IgD-negative memory B cell (primary cell): ENCODE measurements around the gene MPZL3. TPM values are rescaled to one million over a fixed set of nuclear protein-coding genes. Genes with fewer than 3 reads are reported as not detected.

ENCODE experiments used
- H3K27ac Mint-ChIP-seq, 3 donors: one replicate each; pipeline ENCODE4 v1.8.0; 2020 to 2022; ENCODE audit warnings: mild to moderate bottlenecking in 3 of 3, mixed read lengths in 3 of 3, moderate library complexity in 1 of 3
- H3K27me3 Mint-ChIP-seq: one replicate; pipeline ENCODE4 v1.8.0; 2021; ENCODE audit warnings: mixed read lengths
- H3K36me3 Mint-ChIP-seq: one replicate; pipeline ENCODE4 v1.8.0; 2020; ENCODE audit warnings: mild to moderate bottlenecking, mixed read lengths
- H3K4me1 Mint-ChIP-seq, 3 donors: one replicate each; pipeline ENCODE4 v1.8.0; 2020 to 2022; ENCODE audit warnings: mixed read lengths in 3 of 3, mild to moderate bottlenecking in 1 of 3
- H3K4me3 Mint-ChIP-seq, 4 donors: one replicate each; pipeline ENCODE4 v1.8.0; 2020 to 2022; ENCODE audit warnings: mild to moderate bottlenecking in 4 of 4, mixed read lengths in 4 of 4, moderate library complexity in 3 of 4
- H3K9me3 Mint-ChIP-seq, 3 donors: one replicate each; pipeline ENCODE4 v1.8.0; 2020 to 2021; ENCODE audit warnings: mixed read lengths in 3 of 3, mild to moderate bottlenecking in 1 of 3
- polyA plus RNA-seq: library from polyadenylated mRNA; unstranded; fragments of 300-500 nt; fragmentation: Illumina TruSeq; gene quantifications from one replicate; pipeline ENCODE4 v1.2.3, GENCODE V29; 2021

The MPZL3 gene
- polyA plus RNA-seq, 1 donor from 2014 or later: 0.95 TPM

GRCh38 chr11:118247041-118247440 is 5.1 kb downstream of the MPZL3 start:
- H3K27ac Mint-ChIP-seq: peak overlapping the region in 1 of 3 donors; percentile 47
- H3K4me3 Mint-ChIP-seq: no peak overlapping the region
- peaks cover 6% of the 10 kb centered on the region for H3K36me3 Mint-ChIP-seq
- peaks cover 12 to 30% (median 19%) of the 10 kb centered on the region in 3 donors for H3K4me1 Mint-ChIP-seq
- peaks cover 0 to under 1% (median 0%) of the 10 kb centered on the region in 3 donors for H3K9me3 Mint-ChIP-seq
- H3K27me3 Mint-ChIP-seq: peaks cover 5% of the 10 kb centered on the region

- Mint-ChIP-seq H3K36me3 (peaks cover 6% of the 10 kb centered on the region), H3K4me3 (no peak overlapping the region), H3K27me3 (peaks cover 5% of the 10 kb centered on the region), H3K27ac (no peak overlapping the region), H3K4me1 (peaks cover 15 to 35% (median 18%) of the 10 kb centered on the region in 3 donors), H3K9me3 (no peaks in the 10 kb centered on the region)
Observed at GRCh38 chr11:118245936-118246562, 6.1 kb downstream of the MPZL3 start.

- H3K27me3 Mint-ChIP-seq: peaks cover 3% of the 10 kb centered on the region
- H3K27ac Mint-ChIP-seq: peak overlapping the region in 1 of 3 donors; percentile 2
- peaks cover 22 to 48% (median 26%) of the 10 kb centered on the region in 3 donors for H3K4me1 Mint-ChIP-seq
- H3K4me3 Mint-ChIP-seq: no peak overlapping the region
- no peaks in the 10 kb centered on the region for H3K9me3 Mint-ChIP-seq
- peaks cover 4% of the 10 kb centered on the region for H3K36me3 Mint-ChIP-seq
Observed at GRCh38 chr11:118243993-118244762, 8.0 kb downstream of the MPZL3 start.

GRCh38 chr11:118243161-118243560 is 9.0 kb downstream of the MPZL3 start:
- H3K4me1 Mint-ChIP-seq: peaks cover 22 to 50% (median 26%) of the 10 kb centered on the region in 3 donors
- H3K9me3 Mint-ChIP-seq: no peaks in the 10 kb centered on the region
- H3K27me3 Mint-ChIP-seq: peaks cover 3% of the 10 kb centered on the region
- no peak overlapping the region for H3K4me3 Mint-ChIP-seq
- peaks cover 7% of the 10 kb centered on the region for H3K36me3 Mint-ChIP-seq
- no peak overlapping the region for H3K27ac Mint-ChIP-seq

GRCh38 chr11:118241764-118242098 is 10.4 kb downstream of the MPZL3 start:
- peaks cover 22 to 50% (median 22%) of the 10 kb centered on the region in 3 donors for H3K4me1 Mint-ChIP-seq

GRCh38 chr11:118240999-118241763 is 11.0 kb downstream of the MPZL3 start:
- H3K4me1 Mint-ChIP-seq: peaks cover 21 to 49% (median 22%) of the 10 kb centered on the region in 3 donors

More at GRCh38 chr11:118241764-118242098, 10.4 kb downstream of the MPZL3 start:
- Mint-ChIP-seq H3K27ac (peak overlapping the region in 1 of 3 donors; percentile 11), H3K9me3 (no peaks in the 10 kb centered on the region), H3K27me3 (no peaks in the 10 kb centered on the region), H3K36me3 (peaks cover 7% of the 10 kb centered on the region), H3K4me3 (no peak overlapping the region)

GRCh38 chr11:118239509-118240205 is 12.5 kb downstream of the MPZL3 start:
- H3K27me3 Mint-ChIP-seq: no peaks in the 10 kb centered on the region
- peaks cover 15 to 36% (median 17%) of the 10 kb centered on the region in 3 donors for H3K4me1 Mint-ChIP-seq
- H3K27ac Mint-ChIP-seq: peak overlapping the region in 1 of 3 donors; percentile 13
- no peak overlapping the region for H3K4me3 Mint-ChIP-seq
- H3K9me3 Mint-ChIP-seq: no peaks in the 10 kb centered on the region
- peaks cover 7% of the 10 kb centered on the region for H3K36me3 Mint-ChIP-seq

More at GRCh38 chr11:118240999-118241763, 11.0 kb downstream of the MPZL3 start:
- Mint-ChIP-seq H3K27ac (peak overlapping the region in 1 of 3 donors; percentile 11), H3K36me3 (peaks cover 6% of the 10 kb centered on the region), H3K9me3 (no peaks in the 10 kb centered on the region), H3K27me3 (no peaks in the 10 kb centered on the region), H3K4me3 (peak overlapping the region in 1 of 4 donors; percentile 35)

- Mint-ChIP-seq H3K36me3 (peaks cover 7% of the 10 kb centered on the region), H3K27ac (no peak overlapping the region), H3K4me3 (peak overlapping the region in 1 of 4 donors; percentile 58), H3K4me1 (peaks cover 11 to 32% (median 15%) of the 10 kb centered on the region in 3 donors), H3K9me3 (no peaks in the 10 kb centered on the region), H3K27me3 (no peaks in the 10 kb centered on the region)
Observed at GRCh38 chr11:118238929-118239328, 13.2 kb downstream of the MPZL3 start.

GRCh38 chr11:118238421-118238820 is 13.7 kb downstream of the MPZL3 start:
- Mint-ChIP-seq H3K4me1 (peaks cover 8 to 32% (median 15%) of the 10 kb centered on the region in 3 donors), H3K27ac (no peak overlapping the region), H3K27me3 (no peaks in the 10 kb centered on the region), H3K9me3 (no peaks in the 10 kb centered on the region), H3K36me3 (peaks cover 7% of the 10 kb centered on the region), H3K4me3 (peak overlapping the region in 1 of 4 donors; percentile 58)

GRCh38 chr11:118236170-118236569 is 16.0 kb downstream of the MPZL3 start:
- H3K27ac Mint-ChIP-seq: no peak overlapping the region
- no peak overlapping the region for H3K4me3 Mint-ChIP-seq
- no peaks in the 10 kb centered on the region for H3K27me3 Mint-ChIP-seq

GRCh38 chr11:118234833-118235232 is 17.3 kb downstream of the MPZL3 start:
- no peak overlapping the region for H3K4me3 Mint-ChIP-seq
- H3K9me3 Mint-ChIP-seq: no peaks in the 10 kb centered on the region
- peaks cover 9% of the 10 kb centered on the region for H3K36me3 Mint-ChIP-seq
- peaks cover 4 to 5% (median 4%) of the 10 kb centered on the region in 3 donors for H3K4me1 Mint-ChIP-seq
- no peaks in the 10 kb centered on the region for H3K27me3 Mint-ChIP-seq
- no peak overlapping the region for H3K27ac Mint-ChIP-seq

More at GRCh38 chr11:118236170-118236569, 16.0 kb downstream of the MPZL3 start:
- peaks cover 8 to 18% (median 9%) of the 10 kb centered on the region in 3 donors for H3K4me1 Mint-ChIP-seq
- H3K36me3 Mint-ChIP-seq: peaks cover 9% of the 10 kb centered on the region
- H3K9me3 Mint-ChIP-seq: no peaks in the 10 kb centered on the region

- Mint-ChIP-seq H3K36me3 (peaks cover 12% of the 10 kb centered on the region), H3K27me3 (no peaks in the 10 kb centered on the region), H3K4me1 (peaks cover 5 to 10% (median 8%) of the 10 kb centered on the region in 3 donors), H3K4me3 (no peak overlapping the region), H3K9me3 (no peaks in the 10 kb centered on the region), H3K27ac (no peak overlapping the region)
Observed at GRCh38 chr11:118233850-118234249, 18.3 kb downstream of the MPZL3 start.

GRCh38 chr11:118233377-118233776 is 18.8 kb downstream of the MPZL3 start:
- Mint-ChIP-seq H3K4me3 (no peak overlapping the region), H3K27me3 (no peaks in the 10 kb centered on the region), H3K9me3 (no peaks in the 10 kb centered on the region), H3K36me3 (peaks cover 10% of the 10 kb centered on the region), H3K27ac (no peak overlapping the region), H3K4me1 (peaks cover 7 to 12% (median 11%) of the 10 kb centered on the region in 3 donors)

GRCh38 chr11:118232659-118233058 is 19.5 kb downstream of the MPZL3 start:
- H3K36me3 Mint-ChIP-seq: peaks cover 9% of the 10 kb centered on the region
- no peak overlapping the region for H3K27ac Mint-ChIP-seq
- no peak overlapping the region for H3K4me3 Mint-ChIP-seq
- peaks cover 14 to 19% (median 19%) of the 10 kb centered on the region in 3 donors for H3K4me1 Mint-ChIP-seq
- no peaks in the 10 kb centered on the region for H3K9me3 Mint-ChIP-seq
- H3K27me3 Mint-ChIP-seq: no peaks in the 10 kb centered on the region
